NCI-H1436 treated with DMSO at 0.1 percent for 48 hours (cell line): ENCODE measurements around the gene CHST13.

Source experiments
- DNase-seq: peaks from one replicate; lab custom pipeline; 2025; lab: John Stamatoyannopoulos, UW

The CHST13 gene

GRCh38 chr3:126509597-126510307 is 14.2 kb upstream of the CHST13 start:
- DNase-seq, result no peak

- no peak for DNase-seq
These were observed 13.5 kb upstream of the CHST13 start for GRCh38 chr3:126510308-126510910.

GRCh38 chr3:126511291-126511690 is 12.7 kb upstream of the CHST13 start:
- DNase-seq, result no peak

GRCh38 chr3:126512026-126512425 is 11.9 kb upstream of the CHST13 start:
- DNase-seq, result no peak

GRCh38 chr3:126512916-126513650 is 10.9 kb upstream of the CHST13 start:
- no peak for DNase-seq

GRCh38 chr3:126514161-126514560 is 9.8 kb upstream of the CHST13 start:
- DNase-seq, result no peak

- DNase-seq, result no peak
These were observed 8.8 kb upstream of the CHST13 start for GRCh38 chr3:126515066-126515706.

GRCh38 chr3:126516152-126516935 is 7.6 kb upstream of the CHST13 start:
- DNase-seq, result no peak

GRCh38 chr3:126516936-126517290 is 7.0 kb upstream of the CHST13 start:
- no peak for DNase-seq

GRCh38 chr3:126517291-126517951 is 6.5 kb upstream of the CHST13 start, which contains the start of gene UROC1:
Gene UROC1, minus strand, starts transcription at chr3:126517773. Its CDS starts 54 bp downstream, at chr3:126517719.
- DNase-seq, result no peak

- DNase-seq, result no peak
These were observed 5.8 kb upstream of the CHST13 start for GRCh38 chr3:126517986-126518778.

GRCh38 chr3:126518779-126519177 is 5.2 kb upstream of the CHST13 start:
- no peak for DNase-seq

- no peak for DNase-seq
These were observed 4.2 kb upstream of the CHST13 start for GRCh38 chr3:126519506-126520455.

- DNase-seq, result no peak
These were observed 2.6 kb upstream of the CHST13 start for GRCh38 chr3:126521122-126521891.

GRCh38 chr3:126522363-126522788 is 1.6 kb upstream of the CHST13 start:
- DNase-seq, result no peak

GRCh38 chr3:126524429-126524988 is 554 bp downstream of the CHST13 start:
- no peak for DNase-seq

GRCh38 chr3:126525091-126525852 is 1.3 kb downstream of the CHST13 start:
- DNase-seq, result no peak
